ENCODE results near the gene BRSK2.

The BRSK2 gene

DNA sequence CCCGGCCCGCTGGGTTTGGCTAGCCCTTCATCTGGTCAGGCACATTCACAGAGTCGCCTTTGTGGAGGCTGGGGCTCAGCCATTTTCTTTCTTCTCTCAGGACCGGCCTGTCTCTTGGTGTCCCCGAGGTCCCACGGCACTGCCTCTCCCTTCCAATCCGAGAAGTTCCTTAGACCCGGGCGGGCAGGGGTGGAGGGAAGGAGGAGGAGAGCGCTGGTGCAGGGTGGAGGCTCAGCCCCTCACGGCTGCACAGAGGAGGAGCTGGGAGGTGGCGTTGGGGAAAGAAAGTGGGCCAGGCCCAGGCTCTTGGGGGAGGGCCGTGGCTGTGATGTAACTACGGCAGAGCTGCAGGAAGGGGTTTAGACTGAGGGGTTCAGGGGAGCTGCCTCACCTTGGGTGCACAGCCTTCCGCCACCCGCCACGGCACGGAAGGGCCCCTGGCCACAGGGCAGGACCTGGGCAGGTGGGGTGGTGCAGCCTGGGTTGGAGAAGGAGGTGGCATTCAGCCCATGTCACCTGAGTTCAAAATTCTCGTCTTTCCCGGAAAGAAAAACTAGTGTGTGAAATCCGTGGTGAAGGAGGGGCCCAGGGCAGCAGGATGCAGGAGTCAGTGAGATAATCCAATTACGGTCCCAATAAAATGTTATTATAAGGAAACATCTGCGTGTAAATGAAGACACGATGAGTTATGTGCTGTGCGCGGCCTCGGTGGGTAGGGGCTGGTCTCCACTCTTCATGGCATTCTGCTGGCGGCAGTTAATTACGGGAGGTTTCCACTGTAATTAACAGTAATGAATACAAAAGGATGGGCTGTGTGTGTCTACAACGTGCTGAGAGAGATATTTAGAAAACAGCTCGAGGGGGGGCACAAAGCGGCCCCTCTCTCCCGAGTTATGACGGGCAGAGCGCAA, 1.7 kb downstream of the BRSK2 start:
- Histone ChIP-seq H3K9me2 (replicated peaks; ENCODE audit: insufficient read depth, low read length) (no peaks in the 10 kb centered on the region), H3K36me3 (replicated peaks; ENCODE audit: insufficient read depth, low read length) (no peaks in the 10 kb centered on the region), H2AFZ (ENCODE audit: low read length) (no peak overlapping the region), H3K4me2 (ENCODE audit: low read depth, low read length) (no peak overlapping the region), H3K4me3 (ENCODE audit: low read length) (no peak overlapping the region), H3K9me3 (replicated peaks; ENCODE audit: insufficient read depth, low read length) (no peaks in the 10 kb centered on the region), H3K79me2 (ENCODE audit: low read length) (no peaks in the 10 kb centered on the region), H3F3A (ENCODE audit: insufficient read depth, low read length) (no peaks in the 10 kb centered on the region), H3K9ac (ENCODE audit: low read length) (no peak overlapping the region), H4K20me1 (ENCODE audit: insufficient read depth, low read length) (no peaks in the 10 kb centered on the region), H3K27ac (ENCODE audit: low read length) (no peak overlapping the region), H3K27me3 (replicated peaks; ENCODE audit: insufficient read depth, low read length) (peaks cover 54% of the 10 kb centered on the region), H3K4me1 (ENCODE audit: low read length) (no peaks in the 10 kb centered on the region)
- TF ChIP-seq EZH2phosphoT487 (IDR thresholded peaks at IDR 0.05; ENCODE audit: low read length): no peak
- TF ChIP-seq EZH2 (optimal IDR thresholded peaks at IDR 0.05; ENCODE audit: low read depth, low read length): no peak
- TF ChIP-seq, protein P1, sequence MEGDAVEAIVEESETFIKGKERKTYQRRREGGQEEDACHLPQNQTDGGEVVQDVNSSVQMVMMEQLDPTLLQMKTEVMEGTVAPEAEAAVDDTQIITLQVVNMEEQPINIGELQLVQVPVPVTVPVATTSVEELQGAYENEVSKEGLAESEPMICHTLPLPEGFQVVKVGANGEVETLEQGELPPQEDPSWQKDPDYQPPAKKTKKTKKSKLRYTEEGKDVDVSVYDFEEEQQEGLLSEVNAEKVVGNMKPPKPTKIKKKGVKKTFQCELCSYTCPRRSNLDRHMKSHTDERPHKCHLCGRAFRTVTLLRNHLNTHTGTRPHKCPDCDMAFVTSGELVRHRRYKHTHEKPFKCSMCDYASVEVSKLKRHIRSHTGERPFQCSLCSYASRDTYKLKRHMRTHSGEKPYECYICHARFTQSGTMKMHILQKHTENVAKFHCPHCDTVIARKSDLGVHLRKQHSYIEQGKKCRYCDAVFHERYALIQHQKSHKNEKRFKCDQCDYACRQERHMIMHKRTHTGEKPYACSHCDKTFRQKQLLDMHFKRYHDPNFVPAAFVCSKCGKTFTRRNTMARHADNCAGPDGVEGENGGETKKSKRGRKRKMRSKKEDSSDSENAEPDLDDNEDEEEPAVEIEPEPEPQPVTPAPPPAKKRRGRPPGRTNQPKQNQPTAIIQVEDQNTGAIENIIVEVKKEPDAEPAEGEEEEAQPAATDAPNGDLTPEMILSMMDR (IDR thresholded peaks at IDR 0.05; ENCODE audit: low read length): no peak
- no peak for DNase-seq

- Histone ChIP-seq H3K27ac (ENCODE audit: low read length) (no peak overlapping the region), H3K27me3 (replicated peaks; ENCODE audit: insufficient read depth, low read length) (peaks cover 56% of the 10 kb centered on the region), H3K4me3 (ENCODE audit: low read length) (no peak overlapping the region), H3K4me2 (ENCODE audit: low read depth, low read length) (no peak overlapping the region), H3K9ac (ENCODE audit: low read length) (no peak overlapping the region), H2AFZ (ENCODE audit: low read length) (no peak overlapping the region), H3K36me3 (replicated peaks; ENCODE audit: insufficient read depth, low read length) (no peaks in the 10 kb centered on the region), H3K9me2 (replicated peaks; ENCODE audit: insufficient read depth, low read length) (no peaks in the 10 kb centered on the region), H3F3A (ENCODE audit: insufficient read depth, low read length) (no peaks in the 10 kb centered on the region), H3K79me2 (ENCODE audit: low read length) (no peaks in the 10 kb centered on the region), H3K9me3 (replicated peaks; ENCODE audit: insufficient read depth, low read length) (no peaks in the 10 kb centered on the region), H3K4me1 (ENCODE audit: low read length) (no peaks in the 10 kb centered on the region), H4K20me1 (ENCODE audit: insufficient read depth, low read length) (no peaks in the 10 kb centered on the region)
- TF ChIP-seq, protein P1 (IDR thresholded peaks at IDR 0.05; ENCODE audit: low read length): no peak
- no peak for DNase-seq
Measured at GRCh38 chr11:1392111-1392510, 2.4 kb downstream of the BRSK2 start.

DNA sequence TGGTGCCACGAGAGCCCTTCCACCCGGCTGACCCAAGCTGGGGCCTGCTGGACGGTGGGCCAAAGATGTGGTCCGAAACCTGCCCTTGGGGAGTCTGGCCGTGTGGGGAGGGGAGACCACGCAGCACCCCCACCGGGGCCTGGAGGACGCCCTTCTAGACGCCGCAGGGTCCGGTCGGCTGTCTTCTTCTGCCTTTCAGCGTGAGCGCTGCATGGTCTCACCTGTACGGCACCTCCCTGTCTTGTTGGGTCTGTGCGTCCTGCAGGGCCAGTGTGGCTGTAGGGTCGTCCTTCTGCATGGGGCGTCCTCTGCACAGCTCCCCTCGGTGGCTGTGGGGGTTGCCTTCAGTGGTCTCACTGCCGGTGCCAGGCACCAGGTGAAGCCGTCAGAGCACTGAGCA, 2.8 kb downstream of the BRSK2 start:
- no peak for DNase-seq
- Histone ChIP-seq H2AFZ (ENCODE audit: low read length) (no peak overlapping the region), H3K9me2 (replicated peaks; ENCODE audit: insufficient read depth, low read length) (no peaks in the 10 kb centered on the region), H3K9ac (ENCODE audit: low read length) (no peak overlapping the region), H3K4me1 (ENCODE audit: low read length) (no peaks in the 10 kb centered on the region), H3K36me3 (replicated peaks; ENCODE audit: insufficient read depth, low read length) (no peaks in the 10 kb centered on the region), H3K9me3 (replicated peaks; ENCODE audit: insufficient read depth, low read length) (no peaks in the 10 kb centered on the region), H4K20me1 (ENCODE audit: insufficient read depth, low read length) (no peaks in the 10 kb centered on the region), H3K27ac (ENCODE audit: low read length) (no peak overlapping the region), H3K79me2 (ENCODE audit: low read length) (no peaks in the 10 kb centered on the region), H3K4me2 (ENCODE audit: low read depth, low read length) (no peak overlapping the region), H3K27me3 (replicated peaks; ENCODE audit: insufficient read depth, low read length) (peaks cover 56% of the 10 kb centered on the region), H3F3A (ENCODE audit: insufficient read depth, low read length) (no peaks in the 10 kb centered on the region), H3K4me3 (ENCODE audit: low read length) (no peak overlapping the region)
- TF ChIP-seq EZH2phosphoT487 (IDR thresholded peaks at IDR 0.05; ENCODE audit: low read length): no peak

GRCh38 chr11:1393038-1393710, 3.4 kb downstream of the BRSK2 start:
- no peak for DNase-seq
- Histone ChIP-seq H3K9me3 (replicated peaks; ENCODE audit: insufficient read depth, low read length) (no peaks in the 10 kb centered on the region), H3K4me3 (ENCODE audit: low read length) (no peak overlapping the region), H3K27me3 (replicated peaks; ENCODE audit: insufficient read depth, low read length) (peaks cover 55% of the 10 kb centered on the region), H3F3A (ENCODE audit: insufficient read depth, low read length) (no peaks in the 10 kb centered on the region), H2AFZ (ENCODE audit: low read length) (no peak overlapping the region), H3K27ac (ENCODE audit: low read length) (no peak overlapping the region), H3K4me2 (ENCODE audit: low read depth, low read length) (no peak overlapping the region), H3K9ac (ENCODE audit: low read length) (no peak overlapping the region), H3K79me2 (ENCODE audit: low read length) (no peaks in the 10 kb centered on the region), H3K36me3 (replicated peaks; ENCODE audit: insufficient read depth, low read length) (no peaks in the 10 kb centered on the region), H3K9me2 (replicated peaks; ENCODE audit: insufficient read depth, low read length) (no peaks in the 10 kb centered on the region), H4K20me1 (ENCODE audit: insufficient read depth, low read length) (no peaks in the 10 kb centered on the region), H3K4me1 (ENCODE audit: low read length) (no peaks in the 10 kb centered on the region)
- TF ChIP-seq EZH2phosphoT487 (IDR thresholded peaks at IDR 0.05; ENCODE audit: low read length) (no peak), EZH2 (optimal IDR thresholded peaks at IDR 0.05; ENCODE audit: low read depth, low read length) (no peak)
